ENCODE data around the gene RPTOR.

The RPTOR gene

GRCh38 chr17:80980397-80981061 is 435.9 kb downstream of the RPTOR start (continued):
- TF ChIP-seq ZNF138 (tag by site-specific recombination; IDR thresholded peaks at IDR 0.05; ENCODE audit: borderline replicate concordance) (no peak), ZNF302 (tag by site-specific recombination; IDR thresholded peaks at IDR 0.05; ENCODE audit: low read depth) (no peak), GLI4 (tag by site-specific recombination; IDR thresholded peaks at IDR 0.05) (no peak), ZBTB17 (tag by site-specific recombination; IDR thresholded peaks at IDR 0.05) (no peak), ZFP69B (tag by site-specific recombination; IDR thresholded peaks at IDR 0.05) (no peak), ZNF843 (tag by site-specific recombination; IDR thresholded peaks at IDR 0.05) (0 out of 2 replicates have a peak, but pooled peaks have one; percentile 33), ZNF133 (tag by site-specific recombination; IDR thresholded peaks at IDR 0.05) (no peak), ZNF704 (tag by site-specific recombination; IDR thresholded peaks at IDR 0.05) (no peak), ZNF654 (tag by site-specific recombination; IDR thresholded peaks at IDR 0.05; ENCODE audit: low read depth) (no peak), ZNF473 (tag by site-specific recombination; IDR thresholded peaks at IDR 0.05) (no peak), ZNF175 (tag by site-specific recombination; IDR thresholded peaks at IDR 0.05) (no peak), PRDM2 (tag by site-specific recombination; IDR thresholded peaks at IDR 0.05; ENCODE audit: borderline replicate concordance) (0 out of 2 replicates have a peak, but pooled peaks have one; percentile 56), ZNF404 (tag by site-specific recombination; IDR thresholded peaks at IDR 0.05) (no peak), ZNF670 (tag by site-specific recombination; IDR thresholded peaks at IDR 0.05; ENCODE audit: low read depth) (no peak), GLIS2 (tag by site-specific recombination; IDR thresholded peaks at IDR 0.05) (no peak), PRDM1 (tag by site-specific recombination; IDR thresholded peaks at IDR 0.05) (peak; percentile 85), TCF7L2 (IDR thresholded peaks at IDR 0.05; ENCODE audit: borderline replicate concordance, low read depth, low read length) (no peak), AEBP2 (tag by site-specific recombination; IDR thresholded peaks at IDR 0.05; ENCODE audit: borderline replicate concordance) (no peak), ZBTB10 (tag by site-specific recombination; IDR thresholded peaks at IDR 0.05) (no peak), PRDM6 (tag by site-specific recombination; IDR thresholded peaks at IDR 0.05) (no peak), ZNF518A (tag by site-specific recombination; conservative IDR thresholded peaks at IDR 0.05; ENCODE audit: low read depth) (no peak)
